Smooth muscle cell (in vitro differentiated cells): ENCODE measurements around the gene SPCS1. TPM values are rescaled to one million over a fixed set of nuclear protein-coding genes. Genes with fewer than 3 reads are reported as not detected.
"Not testable (repeated sequence)": the region's sequence is repeated elsewhere in the genome, so short reads cannot be mapped to it uniquely, and the experiment has no call there.

Source experiments
- DNase-seq: peaks from one replicate; lab custom pipeline; 2025; ENCODE audit not compliant: unreplicated experiment; lab: John Stamatoyannopoulos, UW
- H2AFZ ChIP-seq: fragments of 200-600 bp; sonication (generic); 2 replicates; pipeline ENCODE4 v1.6.0; 2016; ENCODE audit warnings: antibody characterized with exemption, low read depth, mild to moderate bottlenecking
- H3F3A ChIP-seq: fragments of 200-600 bp; sonication (generic); 2 replicates; pipeline ENCODE4 v1.6.0; 2017; ENCODE audit warnings: antibody characterized with exemption, low read depth
- H3K27ac ChIP-seq: fragments of 200-600 bp; sonication (generic); 2 replicates; pipeline ENCODE4 v1.5.1; 2016; ENCODE audit warnings: low read depth, mild to moderate bottlenecking
- H3K27me3 ChIP-seq: fragments of 200-600 bp; sonication (generic); 2 replicates; pipeline ENCODE4 v1.6.1; 2016; ENCODE audit warnings: low read depth, mild to moderate bottlenecking
- H3K36me3 ChIP-seq: fragments of 200-600 bp; sonication (generic); 2 replicates; pipeline ENCODE4 v1.5.1; 2016; ENCODE audit warnings: low read depth
- H3K4me1 ChIP-seq: fragments of 200-600 bp; sonication (generic); 2 replicates; pipeline ENCODE4 v1.5.1; 2016; ENCODE audit warnings: low read depth
- H3K4me2 ChIP-seq: fragments of 200-600 bp; sonication (generic); 2 replicates; pipeline ENCODE4 v1.6.0; 2016; ENCODE audit warnings: mild to moderate bottlenecking
- H3K4me3 ChIP-seq: fragments of 200-600 bp; sonication (generic); 2 replicates; pipeline ENCODE4 v1.5.1; 2016; ENCODE audit warnings: mild to moderate bottlenecking
- H3K79me2 ChIP-seq: fragments of 200-600 bp; sonication (generic); 2 replicates; pipeline ENCODE4 v1.6.0; 2016; ENCODE audit warnings: low read depth, mild to moderate bottlenecking
- H3K9ac ChIP-seq: fragments of 200-600 bp; sonication (generic); 2 replicates; pipeline ENCODE4 v1.6.0; 2016; ENCODE audit warnings: low read depth
- H3K9me3 ChIP-seq: fragments of 200-600 bp; sonication (generic); replicated peaks from 2 replicates; pipeline ENCODE4 v1.5.1; 2016; ENCODE audit warnings: low read depth
- H4K20me1 ChIP-seq: fragments of 200-600 bp; sonication (generic); 2 replicates; pipeline ENCODE4 v1.6.0; 2016; ENCODE audit warnings: low read depth
- CTCF ChIP-seq: fragments of 200-600 bp; sonication (generic); IDR thresholded peaks from 2 replicates; pipeline ENCODE4 v1.5.1; 2017; ENCODE audit warnings: borderline replicate concordance, mild to moderate bottlenecking, antibody characterized with exemption; ENCODE audit not compliant: insufficient read depth, poor library complexity, severe bottlenecking
- WGBS: methylation state at CpG from one replicate; pipeline ENCODE4 v1.1.7; 2016; ENCODE audit warnings: low lambda C conversion rate; 5-methylcytosine and 5-hydroxymethylcytosine counted together
- polyA plus RNA-seq: library from polyadenylated mRNA; unstranded; fragments of >200 nt; fragmentation: Nextera tagmentation; extraction: Ambion mirVana; gene quantifications from 2 replicates; pipeline ENCODE4 v1.2.1, GENCODE V29; 2016
- total RNA-seq: library from RNA; depleted of rRNA; stranded (reverse); fragments of >200 nt; gene quantifications from 2 replicates; pipeline ENCODE4 v1.2.3, GENCODE V29; 2014

Gene SPCS1
- total and polyA plus RNA-seq, 2 experiments from 2014 or later, result 329 to 409 TPM

- no peak overlapping the region for H2AFZ ChIP-seq
- no peak for TF ChIP-seq CTCF
- H3K4me3 ChIP-seq, result no peak overlapping the region
- H3K79me2 ChIP-seq, result no peaks in the 10 kb centered on the region
- H3K9ac ChIP-seq, result no peak overlapping the region
- no peaks in the 10 kb centered on the region for H3F3A ChIP-seq
- H3K27me3 ChIP-seq, result no peaks in the 10 kb centered on the region
- DNase-seq, result no peak
- WGBS, result 91% methylated on average over 1 of the region's 1 CpG
- no peaks in the 10 kb centered on the region for H3K4me1 ChIP-seq
- H3K4me2 ChIP-seq, result no peak overlapping the region
- H3K27ac ChIP-seq, result no peak overlapping the region
- H4K20me1 ChIP-seq, result no peaks in the 10 kb centered on the region
- H3K9me3 ChIP-seq, result peaks cover 5% of the 10 kb centered on the region
- H3K36me3 ChIP-seq, result peaks cover 5% of the 10 kb centered on the region
Observed at GRCh38 chr3:52724511-52724910, 18.6 kb downstream of the SPCS1 start.

- not testable (repeated sequence) for DNase-seq, H3K9ac ChIP-seq, H3K27ac ChIP-seq, H3K4me1 ChIP-seq, H3K4me3 ChIP-seq, H3K27me3 ChIP-seq, H2AFZ ChIP-seq, H3K79me2 ChIP-seq, H4K20me1 ChIP-seq, H3K4me2 ChIP-seq, H3F3A ChIP-seq, H3K9me3 ChIP-seq
- peaks cover 30% of the 10 kb centered on the region for H3K36me3 ChIP-seq
- WGBS, result 86% methylated on average over 3 of the region's 3 CpGs
Observed at GRCh38 chr3:52728753-52729152, 22.8 kb downstream of the SPCS1 start.

GRCh38 chr3:52730681-52731080 lies 24.8 kb downstream of the SPCS1 start:
- no peak overlapping the region for H3K4me3 ChIP-seq
- no peak overlapping the region for H2AFZ ChIP-seq
- no peaks in the 10 kb centered on the region for H3K4me1 ChIP-seq
- no peaks in the 10 kb centered on the region for H3F3A ChIP-seq
- DNase-seq, result no peak
- H3K9ac ChIP-seq, result no peak overlapping the region
- no peaks in the 10 kb centered on the region for H3K27me3 ChIP-seq
- peaks cover 5% of the 10 kb centered on the region for H3K9me3 ChIP-seq
- H3K27ac ChIP-seq, result no peak overlapping the region
- no peak overlapping the region for H3K4me2 ChIP-seq
- TF ChIP-seq CTCF, result no peak
- no peaks in the 10 kb centered on the region for H3K79me2 ChIP-seq
- peaks cover 45% of the 10 kb centered on the region for H3K36me3 ChIP-seq
- H4K20me1 ChIP-seq, result no peaks in the 10 kb centered on the region

- Histone ChIP-seq H3K9me3 (peaks cover 5% of the 10 kb centered on the region), H3K4me3 (no peak overlapping the region), H3K9ac (no peak overlapping the region), H2AFZ (no peak overlapping the region), H3K4me1 (no peaks in the 10 kb centered on the region), H3K27ac (no peak overlapping the region), H3K79me2 (no peaks in the 10 kb centered on the region), H3K4me2 (no peak overlapping the region), H4K20me1 (no peaks in the 10 kb centered on the region), H3F3A (no peaks in the 10 kb centered on the region), H3K36me3 (peaks cover 50% of the 10 kb centered on the region), H3K27me3 (no peaks in the 10 kb centered on the region)
- no peak for TF ChIP-seq CTCF
- no peak for DNase-seq
- WGBS, result 97% methylated on average over 14 of the region's 14 CpGs
Observed at GRCh38 chr3:52731590-52731989, 25.7 kb downstream of the SPCS1 start.
